ENCODE results near the gene PRKN.

The PRKN gene

GRCh38 chr6:162481320-162481719, 246.2 kb downstream of the PRKN start:
- CTCF ChIA-PET, result no interaction called here

DNA sequence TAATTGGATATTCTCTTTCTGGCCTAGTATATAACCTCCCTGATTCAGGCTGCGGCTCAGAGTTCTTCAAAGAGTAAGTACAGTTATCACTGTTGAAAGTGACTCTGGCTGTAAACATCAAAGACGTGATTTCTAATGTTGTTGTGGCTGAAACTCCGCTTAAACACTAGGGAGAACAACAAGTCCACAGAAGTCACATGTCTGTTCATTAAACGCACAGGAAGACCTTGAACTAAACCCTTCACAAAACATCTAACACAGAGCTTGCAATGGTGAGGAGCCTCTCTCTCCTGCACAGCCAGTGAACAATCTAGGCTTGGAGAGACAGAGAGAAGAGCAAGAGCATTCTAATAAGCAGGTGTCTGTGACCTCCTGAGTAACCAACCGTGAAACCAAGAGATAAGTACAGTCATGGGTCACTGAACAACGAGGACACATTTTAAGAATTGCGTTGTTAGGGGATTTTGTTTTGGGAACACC, 249.3 kb downstream of the PRKN start:
- Histone ChIP-seq H3K27ac (ENCODE audit: extremely low read depth, low read depth, low read length) (no peak overlapping the region), H3K36me3 (ENCODE audit: control insufficient read depth in 2 of 2, insufficient read depth in 1 of 2, low read length in 2 of 2) (no peaks in the 10 kb centered on the region), H3K9me3 (ENCODE audit: control insufficient read depth, insufficient read depth, low read depth, low read length) (no peaks in the 10 kb centered on the region), H3K4me1 (ENCODE audit: control insufficient read depth, insufficient read depth, low read length) (no peaks in the 10 kb centered on the region), H3K4me3 (ENCODE audit: low read depth, low read length) (no peak overlapping the region)
- TF ChIP-seq TCF7L2 (IDR thresholded peaks at IDR 0.05; ENCODE audit: borderline replicate concordance, low read depth, low read length), result peak; percentile 44; the same call in 1 of the 2 replicates
- no peak for TF ChIP-seq REPIN1 (tag by site-specific recombination; IDR thresholded peaks at IDR 0.05; ENCODE audit: low read depth)
- no peak for TF ChIP-seq ZNF658 (tag by site-specific recombination; IDR thresholded peaks at IDR 0.05)
- no peak for TF ChIP-seq SCRT1 (tag by site-specific recombination; IDR thresholded peaks at IDR 0.05; ENCODE audit: borderline replicate concordance)
- TF ChIP-seq ZNF324 (tag by site-specific recombination; IDR thresholded peaks at IDR 0.05), result no peak
- 0 out of 2 replicates have a peak, but pooled peaks have one; percentile 68 for TF ChIP-seq TRIM28 (IDR thresholded peaks at IDR 0.05; ENCODE audit: borderline replicate concordance, low read length)
- TF ChIP-seq GLI4 (tag by site-specific recombination; IDR thresholded peaks at IDR 0.05), result no peak
- POLR2A ChIA-PET, result no interaction called here
- CTCF ChIA-PET, result no interaction called here

More at GRCh38 chr6:162481320-162481719, 246.2 kb downstream of the PRKN start:
- no peaks in the 10 kb centered on the region for H3K4me1 ChIP-seq (ENCODE audit: control insufficient read depth, insufficient read depth, low read length)
- TF ChIP-seq ZSCAN16 (tag by site-specific recombination; IDR thresholded peaks at IDR 0.05) (no peak), SP2 (tag by site-specific recombination; IDR thresholded peaks at IDR 0.05) (no peak), ZNF561 (tag by site-specific recombination; IDR thresholded peaks at IDR 0.05; ENCODE audit: borderline replicate concordance) (no peak), ZNF311 (tag by site-specific recombination; IDR thresholded peaks at IDR 0.05; ENCODE audit: borderline replicate concordance) (no peak), ZNF610 (tag by site-specific recombination; IDR thresholded peaks at IDR 0.05; ENCODE audit: borderline replicate concordance) (no peak), GLIS1 (tag by site-specific recombination; IDR thresholded peaks at IDR 0.05) (no peak), ZNF629 (tag by site-specific recombination; IDR thresholded peaks at IDR 0.05) (no peak), EGR2 (tag by site-specific recombination; IDR thresholded peaks at IDR 0.05; ENCODE audit: low read depth) (no peak), ZNF132 (tag by site-specific recombination; IDR thresholded peaks at IDR 0.05; ENCODE audit: borderline replicate concordance) (no peak), SP3 (tag by site-specific recombination; IDR thresholded peaks at IDR 0.05) (no peak), ZSCAN4 (tag by site-specific recombination; IDR thresholded peaks at IDR 0.05) (no peak), SETDB1 (IDR thresholded peaks at IDR 0.05; ENCODE audit: insufficient read length, low read length) (no peak)
- TF ChIP-seq, protein P1, sequence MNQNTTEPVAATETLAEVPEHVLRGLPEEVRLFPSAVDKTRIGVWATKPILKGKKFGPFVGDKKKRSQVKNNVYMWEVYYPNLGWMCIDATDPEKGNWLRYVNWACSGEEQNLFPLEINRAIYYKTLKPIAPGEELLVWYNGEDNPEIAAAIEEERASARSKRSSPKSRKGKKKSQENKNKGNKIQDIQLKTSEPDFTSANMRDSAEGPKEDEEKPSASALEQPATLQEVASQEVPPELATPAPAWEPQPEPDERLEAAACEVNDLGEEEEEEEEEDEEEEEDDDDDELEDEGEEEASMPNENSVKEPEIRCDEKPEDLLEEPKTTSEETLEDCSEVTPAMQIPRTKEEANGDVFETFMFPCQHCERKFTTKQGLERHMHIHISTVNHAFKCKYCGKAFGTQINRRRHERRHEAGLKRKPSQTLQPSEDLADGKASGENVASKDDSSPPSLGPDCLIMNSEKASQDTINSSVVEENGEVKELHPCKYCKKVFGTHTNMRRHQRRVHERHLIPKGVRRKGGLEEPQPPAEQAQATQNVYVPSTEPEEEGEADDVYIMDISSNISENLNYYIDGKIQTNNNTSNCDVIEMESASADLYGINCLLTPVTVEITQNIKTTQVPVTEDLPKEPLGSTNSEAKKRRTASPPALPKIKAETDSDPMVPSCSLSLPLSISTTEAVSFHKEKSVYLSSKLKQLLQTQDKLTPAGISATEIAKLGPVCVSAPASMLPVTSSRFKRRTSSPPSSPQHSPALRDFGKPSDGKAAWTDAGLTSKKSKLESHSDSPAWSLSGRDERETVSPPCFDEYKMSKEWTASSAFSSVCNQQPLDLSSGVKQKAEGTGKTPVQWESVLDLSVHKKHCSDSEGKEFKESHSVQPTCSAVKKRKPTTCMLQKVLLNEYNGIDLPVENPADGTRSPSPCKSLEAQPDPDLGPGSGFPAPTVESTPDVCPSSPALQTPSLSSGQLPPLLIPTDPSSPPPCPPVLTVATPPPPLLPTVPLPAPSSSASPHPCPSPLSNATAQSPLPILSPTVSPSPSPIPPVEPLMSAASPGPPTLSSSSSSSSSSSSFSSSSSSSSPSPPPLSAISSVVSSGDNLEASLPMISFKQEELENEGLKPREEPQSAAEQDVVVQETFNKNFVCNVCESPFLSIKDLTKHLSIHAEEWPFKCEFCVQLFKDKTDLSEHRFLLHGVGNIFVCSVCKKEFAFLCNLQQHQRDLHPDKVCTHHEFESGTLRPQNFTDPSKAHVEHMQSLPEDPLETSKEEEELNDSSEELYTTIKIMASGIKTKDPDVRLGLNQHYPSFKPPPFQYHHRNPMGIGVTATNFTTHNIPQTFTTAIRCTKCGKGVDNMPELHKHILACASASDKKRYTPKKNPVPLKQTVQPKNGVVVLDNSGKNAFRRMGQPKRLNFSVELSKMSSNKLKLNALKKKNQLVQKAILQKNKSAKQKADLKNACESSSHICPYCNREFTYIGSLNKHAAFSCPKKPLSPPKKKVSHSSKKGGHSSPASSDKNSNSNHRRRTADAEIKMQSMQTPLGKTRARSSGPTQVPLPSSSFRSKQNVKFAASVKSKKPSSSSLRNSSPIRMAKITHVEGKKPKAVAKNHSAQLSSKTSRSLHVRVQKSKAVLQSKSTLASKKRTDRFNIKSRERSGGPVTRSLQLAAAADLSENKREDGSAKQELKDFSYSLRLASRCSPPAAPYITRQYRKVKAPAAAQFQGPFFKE (tag by site-specific recombination; IDR thresholded peaks at IDR 0.05; ENCODE audit: borderline replicate concordance), result no peak
- TF ChIP-seq, protein P2, sequence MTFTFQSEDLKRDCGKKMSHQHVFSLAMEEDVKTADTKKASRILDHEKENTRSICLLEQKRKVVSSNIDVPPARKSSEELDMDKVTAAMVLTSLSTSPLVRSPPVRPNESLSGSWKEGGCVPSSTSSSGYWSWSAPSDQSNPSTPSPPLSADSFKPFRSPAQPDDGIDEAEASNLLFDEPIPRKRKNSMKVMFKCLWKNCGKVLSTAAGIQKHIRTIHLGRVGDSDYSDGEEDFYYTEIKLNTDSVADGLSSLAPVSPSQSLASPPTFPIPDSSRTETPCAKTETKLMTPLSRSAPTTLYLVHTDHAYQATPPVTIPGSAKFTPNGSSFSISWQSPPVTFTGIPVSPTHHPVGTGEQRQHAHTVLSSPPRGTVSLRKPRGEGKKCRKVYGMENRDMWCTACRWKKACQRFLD (tag by site-specific recombination; IDR thresholded peaks at IDR 0.05), result no peak
- no peak overlapping the region for H3K27ac ChIP-seq (ENCODE audit: extremely low read depth, low read depth, low read length)
- no peak overlapping the region for H3K4me3 ChIP-seq (ENCODE audit: low read depth, low read length)
- H3K9me3 ChIP-seq (ENCODE audit: control insufficient read depth, insufficient read depth, low read depth, low read length), result no peaks in the 10 kb centered on the region
- H3K36me3 ChIP-seq (ENCODE audit: control insufficient read depth in 2 of 2, insufficient read depth in 1 of 2, low read length in 2 of 2), result no peaks in the 10 kb centered on the region
- POLR2A ChIA-PET, result no interaction called here
